ENCODE measurements around the gene KLK1.
"Not testable (repeated sequence)": the region's sequence is repeated elsewhere in the genome, so short reads cannot be mapped to it uniquely, and the experiment has no call there.

Gene KLK1

GRCh38 chr19:50770888-50771287 is 52.7 kb downstream of the KLK1 start:
- H3K9me3 Mint-ChIP-seq: no peaks in the 10 kb centered on the region
- no peak overlapping the region for H3K27ac Mint-ChIP-seq
- no peaks in the 10 kb centered on the region for H3K4me1 Mint-ChIP-seq (ENCODE audit: low read depth in 2 of 2)
- H3K36me3 Mint-ChIP-seq (ENCODE audit: insufficient read depth): no peaks in the 10 kb centered on the region
- DNase-seq: no peak
- no peak for ATAC-seq (replicated peaks)
- no peak overlapping the region for H3K4me3 Mint-ChIP-seq
- H3K27me3 Mint-ChIP-seq: peaks cover 31 to 67% of the 10 kb centered on the region in 2 donors

- H3K27me3 Mint-ChIP-seq: peaks cover 26 to 67% of the 10 kb centered on the region in 2 donors
- not testable (repeated sequence) for ATAC-seq (replicated peaks)
These were observed 53.4 kb downstream of the KLK1 start, which contains the start of gene GPR32 for GRCh38 chr19:50770164-50770563. TSS of gene GPR32 (plus strand) at chr19:50770464. CDS start at chr19:50770601, 137 bp downstream.

More at GRCh38 chr19:50770164-50770563, 53.4 kb downstream of the KLK1 start, which contains the start of gene GPR32:
- H3K4me3 Mint-ChIP-seq; DNase-seq; H3K27ac Mint-ChIP-seq; H3K4me1 Mint-ChIP-seq (ENCODE audit: low read depth in 2 of 2); H3K9me3 Mint-ChIP-seq; H3K36me3 Mint-ChIP-seq (ENCODE audit: insufficient read depth): not testable (repeated sequence)
